Left colon (tissue), 2 donors: Measurements from ENCODE around the gene F10. TPM values are rescaled to one million over a fixed set of nuclear protein-coding genes. Genes with fewer than 3 reads are reported as not detected.

Source experiments
- total RNA-seq, 2 donors: library from RNA; stranded (reverse); fragmentation: NEBNext Ultra II Directional; extraction: Animal tissue kit (Norgen Biotek cat#: 25700); gene quantifications; one replicate each; pipeline ENCODE4 v1.2.1, GENCODE V29; 2021
- donor health status: DM: no; HTN: no; CAD: no.
- donor health status: DM: yes; HTN: yes; CAD: no.

The F10 gene
- total RNA-seq, 2 donors from 2014 or later, result 1.6 to 4.7 TPM

Other genes with a start within 250 kb of the F10 start
- 100 to 1,000 TPM in 1 of 2 donors, 10 to 100 TPM in 1; 86.9 to 101 TPM for gene MCF2L, start 153.6 kb upstream of the F10 start, total RNA-seq
- under 1 TPM in 1 of 2 donors, not detected in 1; 0.17 TPM for gene F7, start 17.0 kb upstream of the F10 start, total RNA-seq
- gene PROZ, start 35.8 kb downstream of the F10 start, total RNA-seq, result not detected
- gene PCID2, start 85.9 kb downstream of the F10 start, total RNA-seq, result 10 to 100 TPM; 23.3 to 26.3 TPM
- gene CUL4A, start 86.8 kb downstream of the F10 start, total RNA-seq, result 10 to 100 TPM; 53.2 to 63.0 TPM
- 100 to 1,000 TPM; 203 to 216 TPM for gene LAMP1, start 174.4 kb downstream of the F10 start, total RNA-seq
- gene GRTP1, start 241.3 kb downstream of the F10 start, total RNA-seq, result 10 to 100 TPM; 59.4 to 61.6 TPM